ENCODE measurements around the gene TMEM200B. TPM values are rescaled to one million over a fixed set of nuclear protein-coding genes. Genes with fewer than 3 reads are reported as not detected.
"Not testable (repeated sequence)": the region's sequence is repeated elsewhere in the genome, so short reads cannot be mapped to it uniquely, and the experiment has no call there.

TMEM200B gene
- total RNA-seq, 1 experiment from 2014 or later = 11.3 TPM

DNA sequence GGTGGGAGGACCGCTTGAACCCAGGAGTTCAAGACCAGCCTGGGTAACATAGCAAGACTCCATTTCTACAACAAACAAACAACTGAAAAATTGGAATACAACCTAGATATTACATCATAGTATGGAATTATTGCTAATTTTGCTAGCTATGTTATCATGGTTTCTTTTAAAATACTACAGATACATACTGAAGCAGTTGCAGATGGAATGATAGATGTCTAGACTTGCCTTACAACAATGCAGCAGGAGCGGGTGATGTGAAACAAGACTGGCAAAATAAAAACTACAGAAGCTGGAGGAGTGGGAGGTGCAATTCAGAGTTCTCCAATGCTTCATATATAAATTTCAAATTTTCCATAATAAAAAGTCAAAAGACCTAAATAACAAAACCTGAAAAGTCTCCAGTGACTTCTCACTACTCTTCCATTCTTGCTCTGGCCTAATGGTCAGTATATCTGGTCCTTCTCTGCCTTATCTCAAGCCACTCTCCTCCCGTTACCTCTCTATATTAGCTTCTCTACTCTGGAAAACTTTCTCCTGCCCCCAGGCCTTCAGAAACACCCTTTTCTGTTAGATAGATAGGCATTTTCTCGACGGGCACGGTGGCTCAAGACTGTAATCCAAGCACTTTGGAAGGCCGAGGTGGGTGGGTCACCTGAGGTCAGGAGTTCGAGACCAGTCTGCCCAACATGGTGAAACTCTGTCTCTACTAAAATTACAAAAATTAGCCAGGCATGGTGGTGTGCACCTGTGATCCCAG lies 28.5 kb upstream of the TMEM200B start:
- ChIA-PET RAD21 (ENCODE audit: low non-redundant PET in 1 of 2, low total read pairs in 2 of 2, uncharacterized antibody in 2 of 2, unreplicated experiment in 2 of 2) (no interaction called here), CTCF (interaction anchor here (1.1 kb wide), 1 partner anchor 28 kb away, joined by 3 read pairs; the partner anchor contains the start of gene TMEM200B), POLR2A (no interaction called here)
- no peak overlapping the region for H3K27ac ChIP-seq (ENCODE audit: low read depth, low read length)
- no peaks in the 10 kb centered on the region for H3K27me3 ChIP-seq (ENCODE audit: insufficient read depth, low read length)
- no peak overlapping the region for H3K4me3 ChIP-seq (replicated peaks in 1 of 2; ENCODE audit: low read depth in 1 of 2, low read length in 2 of 2)
- no peaks in the 10 kb centered on the region for H3K4me1 ChIP-seq (ENCODE audit: control insufficient read depth in 1 of 2, insufficient read depth in 2 of 2, low read length in 2 of 2)
- BruUV-seq (replicated peaks) = no TSS peak
- H3K36me3 ChIP-seq (ENCODE audit: control insufficient read depth in 1 of 2, insufficient read depth in 2 of 2, low read length in 2 of 2) = peaks cover 73 to 74% of the 10 kb centered on the region in 2 experiments
- no peaks in the 10 kb centered on the region for H3K9me2 ChIP-seq (ENCODE audit: insufficient read depth)
- H3K9ac ChIP-seq (ENCODE audit: low read length) = no peak overlapping the region
- no peak for ATAC-seq
- intact Hi-C loops (cut with micrococcal nuclease) = no loop called here
- H3K4me2 ChIP-seq (ENCODE audit: low read length) = no peak overlapping the region
- no peak overlapping the region for H2AFZ ChIP-seq (ENCODE audit: low read depth, low read length, poor library complexity, severe bottlenecking)
- TF ChIP-seq, protein P1, sequence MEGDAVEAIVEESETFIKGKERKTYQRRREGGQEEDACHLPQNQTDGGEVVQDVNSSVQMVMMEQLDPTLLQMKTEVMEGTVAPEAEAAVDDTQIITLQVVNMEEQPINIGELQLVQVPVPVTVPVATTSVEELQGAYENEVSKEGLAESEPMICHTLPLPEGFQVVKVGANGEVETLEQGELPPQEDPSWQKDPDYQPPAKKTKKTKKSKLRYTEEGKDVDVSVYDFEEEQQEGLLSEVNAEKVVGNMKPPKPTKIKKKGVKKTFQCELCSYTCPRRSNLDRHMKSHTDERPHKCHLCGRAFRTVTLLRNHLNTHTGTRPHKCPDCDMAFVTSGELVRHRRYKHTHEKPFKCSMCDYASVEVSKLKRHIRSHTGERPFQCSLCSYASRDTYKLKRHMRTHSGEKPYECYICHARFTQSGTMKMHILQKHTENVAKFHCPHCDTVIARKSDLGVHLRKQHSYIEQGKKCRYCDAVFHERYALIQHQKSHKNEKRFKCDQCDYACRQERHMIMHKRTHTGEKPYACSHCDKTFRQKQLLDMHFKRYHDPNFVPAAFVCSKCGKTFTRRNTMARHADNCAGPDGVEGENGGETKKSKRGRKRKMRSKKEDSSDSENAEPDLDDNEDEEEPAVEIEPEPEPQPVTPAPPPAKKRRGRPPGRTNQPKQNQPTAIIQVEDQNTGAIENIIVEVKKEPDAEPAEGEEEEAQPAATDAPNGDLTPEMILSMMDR (IDR thresholded peaks at IDR 0.05 in 2 of 3, conservative IDR thresholded peaks at IDR 0.05 in 1 of 3; ENCODE audit: borderline replicate concordance in 1 of 3, insufficient read depth in 1 of 3, low read depth in 2 of 3, low read length in 2 of 3) = no peak
- TF ChIP-seq POLR2A (IDR thresholded peaks at IDR 0.05; ENCODE audit: borderline replicate concordance, extremely low read depth, insufficient read depth, insufficient read length) = no peak
- TF ChIP-seq EGR1 (IDR thresholded peaks at IDR 0.05; ENCODE audit: low read depth) = no peak
- TF ChIP-seq, protein P2, sequence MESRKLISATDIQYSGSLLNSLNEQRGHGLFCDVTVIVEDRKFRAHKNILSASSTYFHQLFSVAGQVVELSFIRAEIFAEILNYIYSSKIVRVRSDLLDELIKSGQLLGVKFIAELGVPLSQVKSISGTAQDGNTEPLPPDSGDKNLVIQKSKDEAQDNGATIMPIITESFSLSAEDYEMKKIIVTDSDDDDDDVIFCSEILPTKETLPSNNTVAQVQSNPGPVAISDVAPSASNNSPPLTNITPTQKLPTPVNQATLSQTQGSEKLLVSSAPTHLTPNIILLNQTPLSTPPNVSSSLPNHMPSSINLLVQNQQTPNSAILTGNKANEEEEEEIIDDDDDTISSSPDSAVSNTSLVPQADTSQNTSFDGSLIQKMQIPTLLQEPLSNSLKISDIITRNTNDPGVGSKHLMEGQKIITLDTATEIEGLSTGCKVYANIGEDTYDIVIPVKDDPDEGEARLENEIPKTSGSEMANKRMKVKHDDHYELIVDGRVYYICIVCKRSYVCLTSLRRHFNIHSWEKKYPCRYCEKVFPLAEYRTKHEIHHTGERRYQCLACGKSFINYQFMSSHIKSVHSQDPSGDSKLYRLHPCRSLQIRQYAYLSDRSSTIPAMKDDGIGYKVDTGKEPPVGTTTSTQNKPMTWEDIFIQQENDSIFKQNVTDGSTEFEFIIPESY (IDR thresholded peaks at IDR 0.05; ENCODE audit: extremely low read depth, insufficient replicate concordance, low read length) = no peak
- TF ChIP-seq SP1 (IDR thresholded peaks at IDR 0.05; ENCODE audit: low read depth) = no peak
- no peak for TF ChIP-seq ELF1 (IDR thresholded peaks at IDR 0.05; ENCODE audit: borderline replicate concordance, low read depth)
- no peak for TF ChIP-seq FOSL1 (IDR thresholded peaks at IDR 0.05; ENCODE audit: low read depth)
- TF ChIP-seq SIN3A (IDR thresholded peaks at IDR 0.05; ENCODE audit: low read depth) = no peak
- no peak for TF ChIP-seq CEBPB (IDR thresholded peaks at IDR 0.05; ENCODE audit: low read depth)
- TF ChIP-seq POLR2AphosphoS5 (IDR thresholded peaks at IDR 0.05; ENCODE audit: low read depth, low read length) = no peak
- DNase-seq (ENCODE audit: low read depth, low spot score) = no peak
- H3K79me2 ChIP-seq (ENCODE audit: insufficient read depth, low read length) = peaks cover 64% of the 10 kb centered on the region
- 0 out of 2 replicates have a peak, but pooled peaks cover 8% of the 10 kb centered on the region for H4K20me1 ChIP-seq (ENCODE audit: insufficient read depth)
- no peaks in the 10 kb centered on the region for H3K9me3 ChIP-seq (ENCODE audit: control insufficient read depth in 1 of 2, insufficient read depth in 1 of 2, low read depth in 1 of 2, low read length in 2 of 2)

DNA sequence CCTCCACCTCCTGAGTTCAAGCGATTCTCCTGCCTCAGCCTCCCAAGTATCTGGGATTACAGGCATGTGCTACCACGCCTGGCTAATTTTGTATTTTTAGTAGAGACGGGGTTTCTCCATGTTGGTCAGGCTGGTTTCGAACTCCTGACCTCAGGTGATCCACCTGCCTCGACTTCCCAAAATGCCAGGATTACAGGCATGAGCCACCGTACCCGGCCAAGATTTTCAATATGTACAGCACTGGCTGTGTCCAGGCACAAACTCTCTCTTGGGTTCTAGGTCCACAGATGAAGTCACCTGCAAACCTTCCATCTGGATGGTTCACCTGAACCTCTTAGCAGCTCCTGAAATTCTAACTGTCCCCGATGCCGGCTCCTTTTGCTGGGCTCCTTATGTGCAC lies 26.6 kb upstream of the TMEM200B start:
- H4K20me1 ChIP-seq (ENCODE audit: insufficient read depth); H2AFZ ChIP-seq (ENCODE audit: low read depth, low read length, poor library complexity, severe bottlenecking); H3K9me3 ChIP-seq (ENCODE audit: control insufficient read depth in 1 of 2, insufficient read depth in 1 of 2, low read depth in 1 of 2, low read length in 2 of 2); RAD21 ChIA-PET (ENCODE audit: low non-redundant PET in 1 of 2, low total read pairs in 2 of 2, uncharacterized antibody in 2 of 2, unreplicated experiment in 2 of 2); CTCF ChIA-PET; POLR2A ChIA-PET; H3K9me2 ChIP-seq (ENCODE audit: insufficient read depth); H3K4me2 ChIP-seq (ENCODE audit: low read length); intact Hi-C loops (cut with micrococcal nuclease); BruUV-seq (replicated peaks); ATAC-seq; H3K27ac ChIP-seq (ENCODE audit: low read depth, low read length); H3K27me3 ChIP-seq (ENCODE audit: insufficient read depth, low read length); DNase-seq (ENCODE audit: low read depth, low spot score); H3K4me1 ChIP-seq (ENCODE audit: control insufficient read depth in 1 of 2, insufficient read depth in 2 of 2, low read length in 2 of 2); H3K4me3 ChIP-seq (replicated peaks in 1 of 2; ENCODE audit: low read depth in 1 of 2, low read length in 2 of 2); H3K9ac ChIP-seq (ENCODE audit: low read length): not testable (repeated sequence)
- H3K79me2 ChIP-seq (ENCODE audit: insufficient read depth, low read length) = peaks cover 46% of the 10 kb centered on the region
- peaks cover 69 to 73% of the 10 kb centered on the region in 2 experiments for H3K36me3 ChIP-seq (ENCODE audit: control insufficient read depth in 1 of 2, insufficient read depth in 2 of 2, low read length in 2 of 2)

All from HCT116 (cell line).